Fibroblast of pulmonary artery (primary cell): ENCODE data around the gene DYNLT5.
"Not testable (repeated sequence)": the region's sequence is repeated elsewhere in the genome, so short reads cannot be mapped to it uniquely, and the experiment has no call there.

Experiments used
- DNase-seq: peaks from one replicate; pipeline ENCODE4 v3.0.0-alpha.2; 2010; ENCODE audit warnings: low read depth
- H3K4me3 ChIP-seq: replicated peaks from 2 replicates; pipeline ENCODE4 v1.5.1; 2011; ENCODE audit warnings: low read depth, mild to moderate bottlenecking, control low read depth, low read length, moderate library complexity
- CTCF ChIP-seq: IDR thresholded peaks from 2 replicates; pipeline ENCODE4 v1.5.1; 2011; ENCODE audit warnings: mild to moderate bottlenecking, control low read depth, low read length, inconsistent platforms; ENCODE audit errors: missing control alignments

DYNLT5 gene

DNA sequence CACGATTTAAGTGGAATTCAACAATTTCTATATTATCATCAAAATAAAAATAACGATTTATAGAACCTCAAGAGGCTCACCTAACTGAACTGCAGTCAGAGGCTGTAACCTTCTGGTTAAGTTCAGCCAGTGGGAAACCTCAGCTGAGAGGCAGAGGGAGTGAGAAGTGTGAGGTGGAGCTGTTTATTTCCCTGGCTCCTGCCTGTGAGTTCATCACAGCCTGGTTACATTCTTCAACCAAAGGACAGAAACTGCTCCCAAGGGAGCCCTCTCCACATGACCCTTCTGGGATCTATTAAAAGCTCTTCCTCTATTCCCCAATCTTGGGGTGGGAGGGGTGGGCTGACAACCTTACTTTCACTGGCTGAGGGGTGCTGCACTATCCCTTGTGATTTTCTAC lies 22.2 kb downstream of the DYNLT5 start:
- H3K4me3 ChIP-seq, result no peak overlapping the region
- DNase-seq, result no peak
- TF ChIP-seq CTCF, result no peak

DNA sequence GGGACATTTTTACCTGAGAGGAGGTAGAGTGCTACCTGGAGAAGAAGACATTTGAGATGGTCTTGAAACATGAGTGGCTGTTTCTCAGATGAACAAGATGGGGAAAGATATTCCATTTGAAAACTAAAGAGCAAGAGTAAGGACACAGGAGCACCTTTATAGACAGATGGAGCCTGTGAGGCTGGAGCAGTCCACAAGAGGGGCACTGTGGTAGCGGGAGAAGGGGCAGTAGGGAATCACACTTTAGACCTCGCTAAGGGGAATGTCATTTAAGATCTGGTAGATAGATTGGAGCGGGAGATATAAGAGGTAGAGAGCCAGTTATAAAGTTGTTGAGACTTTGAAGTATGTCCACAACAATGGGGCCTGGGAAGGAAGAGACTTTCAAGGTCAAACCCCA lies 23.4 kb downstream of the DYNLT5 start:
- no peak overlapping the region for H3K4me3 ChIP-seq
- TF ChIP-seq CTCF, result no peak
- DNase-seq, result no peak

DNA sequence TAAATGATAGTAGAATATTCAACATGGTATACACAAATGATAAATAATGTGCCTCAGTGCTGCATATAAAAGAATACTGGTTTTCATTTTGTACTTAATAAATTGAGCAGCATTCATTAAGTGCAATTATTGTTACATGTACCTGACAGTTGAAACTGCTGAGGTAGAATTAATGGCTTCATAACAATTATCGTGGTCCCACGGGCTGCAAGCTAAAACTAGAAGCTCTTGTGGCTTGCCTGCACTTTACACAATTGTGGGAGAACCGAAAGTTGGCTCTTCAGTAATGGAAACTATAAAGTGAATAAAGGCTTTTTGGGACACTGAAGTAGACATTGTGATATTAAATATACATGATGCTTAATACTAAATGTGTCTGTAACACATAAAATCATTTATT lies 25.6 kb downstream of the DYNLT5 start:
- no peak overlapping the region for H3K4me3 ChIP-seq
- TF ChIP-seq CTCF, result no peak
- DNase-seq, result no peak

GRCh38 chr1:66778266-66778665 lies 26.0 kb downstream of the DYNLT5 start:
- DNase-seq, result no peak
- TF ChIP-seq CTCF, result no peak
- no peak overlapping the region for H3K4me3 ChIP-seq

DNA sequence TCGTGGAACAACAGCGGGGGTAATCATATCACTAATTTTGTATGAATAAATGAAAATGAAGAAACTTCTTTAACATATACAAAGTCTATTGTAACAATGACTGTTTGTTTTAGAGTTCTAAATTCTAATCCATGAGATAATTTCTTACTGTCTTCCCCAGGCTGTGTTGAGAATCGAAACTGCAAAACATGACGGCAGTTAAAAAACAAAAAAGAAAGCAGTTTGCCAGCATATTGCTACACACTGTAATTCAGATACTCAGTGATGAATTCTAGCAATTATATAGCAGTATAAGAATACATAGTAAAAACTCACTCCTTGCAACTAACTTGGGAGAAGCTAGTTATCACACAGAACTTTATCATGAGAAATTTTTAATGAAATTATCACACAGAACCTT lies 26.7 kb downstream of the DYNLT5 start:
- DNase-seq, result peak; percentile 8
- H3K4me3 ChIP-seq, result peak overlapping the region; percentile 2
- no peak for TF ChIP-seq CTCF

DNA sequence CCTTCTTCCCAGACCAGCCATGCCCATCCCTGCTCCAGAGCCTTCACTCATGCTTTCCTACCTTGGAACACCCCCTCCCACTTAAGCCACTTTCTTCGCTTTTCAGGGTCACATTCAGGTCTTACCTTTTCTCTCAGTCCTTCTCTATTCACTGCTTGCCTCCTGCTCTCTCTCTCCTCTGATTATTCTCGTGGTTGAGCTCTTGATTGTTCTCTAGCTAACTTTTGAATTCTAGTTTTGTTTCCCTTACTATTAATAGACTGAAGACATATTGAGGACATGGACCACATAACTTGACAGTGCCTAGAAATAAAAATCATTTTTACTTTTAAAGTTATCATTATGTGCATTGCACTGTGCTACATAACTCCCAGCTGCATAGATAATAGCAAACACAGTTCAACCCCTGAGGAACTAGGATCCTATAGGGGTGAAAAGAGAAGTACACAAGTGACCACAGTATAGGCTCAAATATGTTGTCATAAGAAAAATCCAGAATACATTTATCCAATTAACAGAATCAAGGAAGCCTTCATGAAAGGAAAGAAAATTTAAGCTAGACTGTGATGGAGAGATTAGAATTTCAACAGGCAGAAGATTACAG lies 27.3 kb downstream of the DYNLT5 start:
- TF ChIP-seq CTCF, result no peak
- H3K4me3 ChIP-seq, result no peak overlapping the region
- no peak for DNase-seq

DNA sequence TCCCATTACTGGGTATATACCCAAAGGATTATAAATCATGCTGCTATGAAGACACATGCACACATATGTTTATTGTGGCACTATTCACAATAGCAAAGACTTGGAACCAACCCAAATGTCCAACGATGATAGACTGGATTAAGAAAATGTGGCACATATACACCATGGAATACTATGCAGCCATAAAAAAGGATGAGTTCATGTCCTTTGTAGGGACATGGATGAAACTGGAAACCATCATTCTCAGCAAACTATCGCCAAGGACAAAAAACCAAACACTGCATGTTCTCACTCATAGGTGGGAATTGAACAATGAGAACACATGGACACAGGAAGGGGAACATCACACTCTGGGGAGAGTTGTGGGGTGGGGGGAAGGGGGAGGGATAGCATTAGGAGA lies 33.5 kb downstream of the DYNLT5 start:
- DNase-seq, H3K4me3 ChIP-seq: not testable (repeated sequence)
